ENCODE measurements around the gene C1QL4. TPM values are rescaled to one million over a fixed set of nuclear protein-coding genes. Genes with fewer than 3 reads are reported as not detected.

Gene C1QL4
- total RNA-seq, 1 donor from 2014 or later = 0.20 TPM

- no peak for TF ChIP-seq CTCF (IDR thresholded peaks at IDR 0.05; ENCODE audit: unreplicated experiment)
- Mint-ChIP-seq H3K27me3 (ENCODE audit: low read depth) (peaks cover 39% of the 10 kb centered on the region), H3K27ac (no peak overlapping the region), H3K4me1 (peaks cover 7% of the 10 kb centered on the region), H3K4me3 (no peak overlapping the region), H3K9me3 (peaks cover 3% of the 10 kb centered on the region), H3K36me3 (no peaks in the 10 kb centered on the region)
- DNase-seq (ENCODE audit: low spot score in 2 of 2, unreplicated experiment in 2 of 2) = no peak
Measured at GRCh38 chr12:49309386-49309785, 27.6 kb downstream of the C1QL4 start.

- Mint-ChIP-seq H3K9me3 (no peaks in the 10 kb centered on the region), H3K27me3 (ENCODE audit: low read depth) (peaks cover 51% of the 10 kb centered on the region), H3K4me1 (peaks cover 7% of the 10 kb centered on the region), H3K4me3 (no peak overlapping the region), H3K27ac (no peak overlapping the region), H3K36me3 (no peaks in the 10 kb centered on the region)
- no peak for DNase-seq (ENCODE audit: low spot score in 2 of 2, unreplicated experiment in 2 of 2)
- TF ChIP-seq CTCF (IDR thresholded peaks at IDR 0.05; ENCODE audit: unreplicated experiment) = no peak
Measured at GRCh38 chr12:49305762-49306510, 31.1 kb downstream of the C1QL4 start.

GRCh38 chr12:49304161-49304560 is 32.8 kb downstream of the C1QL4 start:
- Mint-ChIP-seq H3K27ac (no peak overlapping the region), H3K4me3 (no peak overlapping the region), H3K36me3 (no peaks in the 10 kb centered on the region), H3K4me1 (peaks cover 7% of the 10 kb centered on the region), H3K9me3 (no peaks in the 10 kb centered on the region), H3K27me3 (ENCODE audit: low read depth) (peaks cover 48% of the 10 kb centered on the region)
- no peak for DNase-seq (ENCODE audit: low spot score in 2 of 2, unreplicated experiment in 2 of 2)
- no peak for TF ChIP-seq CTCF (IDR thresholded peaks at IDR 0.05; ENCODE audit: unreplicated experiment)

GRCh38 chr12:49301760-49302159 is 35.2 kb downstream of the C1QL4 start:
- Mint-ChIP-seq H3K4me3 (no peak overlapping the region), H3K27me3 (ENCODE audit: low read depth) (peaks cover 59% of the 10 kb centered on the region), H3K27ac (no peak overlapping the region), H3K4me1 (peaks cover 6% of the 10 kb centered on the region), H3K9me3 (no peaks in the 10 kb centered on the region), H3K36me3 (no peaks in the 10 kb centered on the region)
- no peak for TF ChIP-seq CTCF (IDR thresholded peaks at IDR 0.05; ENCODE audit: unreplicated experiment)
- no peak for DNase-seq (ENCODE audit: low spot score in 2 of 2, unreplicated experiment in 2 of 2)

GRCh38 chr12:49298160-49298559 is 38.8 kb downstream of the C1QL4 start:
- TF ChIP-seq CTCF (IDR thresholded peaks at IDR 0.05; ENCODE audit: unreplicated experiment) = no peak
- Mint-ChIP-seq H3K27me3 (ENCODE audit: low read depth) (peaks cover 81% of the 10 kb centered on the region), H3K27ac (no peak overlapping the region), H3K9me3 (no peaks in the 10 kb centered on the region), H3K4me3 (no peak overlapping the region), H3K4me1 (peaks cover 8% of the 10 kb centered on the region), H3K36me3 (no peaks in the 10 kb centered on the region)
- no peak for DNase-seq (ENCODE audit: low spot score in 2 of 2, unreplicated experiment in 2 of 2)
